ENCODE data around the gene SREK1. TPM values are rescaled to one million over a fixed set of nuclear protein-coding genes. Genes with fewer than 3 reads are reported as not detected.

Gene SREK1
- polyA plus RNA-seq, 2 of the 4 experiments (the other 2 are of a cell fraction), result 47.6 to 87.1 TPM

DNA sequence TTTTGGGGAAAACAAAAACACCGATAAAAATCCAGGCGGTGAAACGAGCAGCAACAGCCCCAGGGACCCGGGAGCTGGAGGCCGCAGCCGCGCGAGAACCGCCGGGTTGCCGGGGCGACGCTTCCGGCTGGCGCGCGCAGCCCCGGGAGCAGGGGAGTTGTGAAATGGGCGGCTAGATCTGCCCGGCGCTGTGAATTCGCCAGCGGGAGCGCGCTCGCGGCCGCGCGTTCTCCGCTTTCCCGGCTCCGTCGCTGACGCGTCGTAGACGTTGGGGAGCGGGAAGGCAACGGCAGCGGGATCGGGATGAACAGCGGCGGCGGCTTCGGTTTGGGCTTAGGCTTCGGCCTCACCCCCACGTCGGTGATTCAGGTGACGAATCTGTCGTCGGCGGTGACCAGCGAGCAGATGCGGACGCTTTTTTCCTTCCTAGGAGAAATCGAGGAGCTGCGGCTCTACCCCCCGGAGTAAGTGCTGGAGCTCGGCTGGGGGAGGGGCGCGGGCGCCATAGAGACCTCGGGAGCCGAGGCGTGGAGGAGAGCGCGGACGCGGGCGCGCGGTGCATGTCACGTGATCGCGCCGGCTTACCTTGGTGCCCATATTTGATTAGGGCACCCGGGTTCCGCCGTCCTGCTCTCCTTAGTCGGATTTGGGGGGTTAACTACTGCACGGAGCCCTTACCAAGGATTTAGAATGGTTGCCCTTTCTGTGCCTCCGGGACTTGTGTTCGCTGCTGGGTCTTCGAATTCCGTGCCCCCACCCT, at the start of gene SREK1 (continued):
- TF ChIP-seq, protein P1, sequence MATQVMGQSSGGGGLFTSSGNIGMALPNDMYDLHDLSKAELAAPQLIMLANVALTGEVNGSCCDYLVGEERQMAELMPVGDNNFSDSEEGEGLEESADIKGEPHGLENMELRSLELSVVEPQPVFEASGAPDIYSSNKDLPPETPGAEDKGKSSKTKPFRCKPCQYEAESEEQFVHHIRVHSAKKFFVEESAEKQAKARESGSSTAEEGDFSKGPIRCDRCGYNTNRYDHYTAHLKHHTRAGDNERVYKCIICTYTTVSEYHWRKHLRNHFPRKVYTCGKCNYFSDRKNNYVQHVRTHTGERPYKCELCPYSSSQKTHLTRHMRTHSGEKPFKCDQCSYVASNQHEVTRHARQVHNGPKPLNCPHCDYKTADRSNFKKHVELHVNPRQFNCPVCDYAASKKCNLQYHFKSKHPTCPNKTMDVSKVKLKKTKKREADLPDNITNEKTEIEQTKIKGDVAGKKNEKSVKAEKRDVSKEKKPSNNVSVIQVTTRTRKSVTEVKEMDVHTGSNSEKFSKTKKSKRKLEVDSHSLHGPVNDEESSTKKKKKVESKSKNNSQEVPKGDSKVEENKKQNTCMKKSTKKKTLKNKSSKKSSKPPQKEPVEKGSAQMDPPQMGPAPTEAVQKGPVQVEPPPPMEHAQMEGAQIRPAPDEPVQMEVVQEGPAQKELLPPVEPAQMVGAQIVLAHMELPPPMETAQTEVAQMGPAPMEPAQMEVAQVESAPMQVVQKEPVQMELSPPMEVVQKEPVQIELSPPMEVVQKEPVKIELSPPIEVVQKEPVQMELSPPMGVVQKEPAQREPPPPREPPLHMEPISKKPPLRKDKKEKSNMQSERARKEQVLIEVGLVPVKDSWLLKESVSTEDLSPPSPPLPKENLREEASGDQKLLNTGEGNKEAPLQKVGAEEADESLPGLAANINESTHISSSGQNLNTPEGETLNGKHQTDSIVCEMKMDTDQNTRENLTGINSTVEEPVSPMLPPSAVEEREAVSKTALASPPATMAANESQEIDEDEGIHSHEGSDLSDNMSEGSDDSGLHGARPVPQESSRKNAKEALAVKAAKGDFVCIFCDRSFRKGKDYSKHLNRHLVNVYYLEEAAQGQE (IDR thresholded peaks at IDR 0.05), result peak; percentile 88
- TF ChIP-seq MAZ (IDR thresholded peaks at IDR 0.05; ENCODE audit: borderline replicate concordance, low read depth, low read length) (no peak), POLR2AphosphoS2 (conservative IDR thresholded peaks at IDR 0.05; ENCODE audit: low read length) (no peak), EHF (CRISPR knock-in tag; IDR thresholded peaks at IDR 0.05) (no peak), RNF2 (IDR thresholded peaks at IDR 0.05; ENCODE audit: borderline replicate concordance, low read depth) (no peak), BHLHE40 (IDR thresholded peaks at IDR 0.05; ENCODE audit: low read depth, low read length) (no peak), CHD4 (IDR thresholded peaks at IDR 0.05; ENCODE audit: borderline replicate concordance) (no peak), POLR2A (IDR thresholded peaks at IDR 0.05; ENCODE audit: low read length) (peak; percentile 80), SMC3 (IDR thresholded peaks at IDR 0.05) (no peak; the same call in 2 of the 3 replicates), CBX8 (IDR thresholded peaks at IDR 0.05) (no peak), HDAC2 (IDR thresholded peaks at IDR 0.05) (no peak), EP300 (IDR thresholded peaks at IDR 0.05) (no peak), HEYL (CRISPR knock-in tag; IDR thresholded peaks at IDR 0.05) (no peak), RFX5 (IDR thresholded peaks at IDR 0.05) (no peak; the same call in 1 of the 2 replicates), ZC3H11A (IDR thresholded peaks at IDR 0.05) (no peak), HOXB5 (CRISPR knock-in tag; IDR thresholded peaks at IDR 0.05) (peak; percentile 78), KDM5A (IDR thresholded peaks at IDR 0.05) (no peak), MAFK (IDR thresholded peaks at IDR 0.05; ENCODE audit: partially characterized antibody) (no peak), EHMT2 (IDR thresholded peaks at IDR 0.05; ENCODE audit: low read depth) (no peak)
- TF ChIP-seq, protein P2, sequence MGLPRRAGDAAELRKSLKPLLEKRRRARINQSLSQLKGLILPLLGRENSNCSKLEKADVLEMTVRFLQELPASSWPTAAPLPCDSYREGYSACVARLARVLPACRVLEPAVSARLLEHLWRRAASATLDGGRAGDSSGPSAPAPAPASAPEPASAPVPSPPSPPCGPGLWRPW (IDR thresholded peaks at IDR 0.05), result no peak
- TF ChIP-seq, protein P3, sequence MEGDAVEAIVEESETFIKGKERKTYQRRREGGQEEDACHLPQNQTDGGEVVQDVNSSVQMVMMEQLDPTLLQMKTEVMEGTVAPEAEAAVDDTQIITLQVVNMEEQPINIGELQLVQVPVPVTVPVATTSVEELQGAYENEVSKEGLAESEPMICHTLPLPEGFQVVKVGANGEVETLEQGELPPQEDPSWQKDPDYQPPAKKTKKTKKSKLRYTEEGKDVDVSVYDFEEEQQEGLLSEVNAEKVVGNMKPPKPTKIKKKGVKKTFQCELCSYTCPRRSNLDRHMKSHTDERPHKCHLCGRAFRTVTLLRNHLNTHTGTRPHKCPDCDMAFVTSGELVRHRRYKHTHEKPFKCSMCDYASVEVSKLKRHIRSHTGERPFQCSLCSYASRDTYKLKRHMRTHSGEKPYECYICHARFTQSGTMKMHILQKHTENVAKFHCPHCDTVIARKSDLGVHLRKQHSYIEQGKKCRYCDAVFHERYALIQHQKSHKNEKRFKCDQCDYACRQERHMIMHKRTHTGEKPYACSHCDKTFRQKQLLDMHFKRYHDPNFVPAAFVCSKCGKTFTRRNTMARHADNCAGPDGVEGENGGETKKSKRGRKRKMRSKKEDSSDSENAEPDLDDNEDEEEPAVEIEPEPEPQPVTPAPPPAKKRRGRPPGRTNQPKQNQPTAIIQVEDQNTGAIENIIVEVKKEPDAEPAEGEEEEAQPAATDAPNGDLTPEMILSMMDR (IDR thresholded peaks at IDR 0.05), result no peak
- TF ChIP-seq, protein P4, sequence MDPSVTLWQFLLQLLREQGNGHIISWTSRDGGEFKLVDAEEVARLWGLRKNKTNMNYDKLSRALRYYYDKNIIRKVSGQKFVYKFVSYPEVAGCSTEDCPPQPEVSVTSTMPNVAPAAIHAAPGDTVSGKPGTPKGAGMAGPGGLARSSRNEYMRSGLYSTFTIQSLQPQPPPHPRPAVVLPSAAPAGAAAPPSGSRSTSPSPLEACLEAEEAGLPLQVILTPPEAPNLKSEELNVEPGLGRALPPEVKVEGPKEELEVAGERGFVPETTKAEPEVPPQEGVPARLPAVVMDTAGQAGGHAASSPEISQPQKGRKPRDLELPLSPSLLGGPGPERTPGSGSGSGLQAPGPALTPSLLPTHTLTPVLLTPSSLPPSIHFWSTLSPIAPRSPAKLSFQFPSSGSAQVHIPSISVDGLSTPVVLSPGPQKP (IDR thresholded peaks at IDR 0.05; ENCODE audit: low read depth, low read length), result peak; percentile 67; the same call in 1 of the 2 replicates
- TF ChIP-seq, protein P5, sequence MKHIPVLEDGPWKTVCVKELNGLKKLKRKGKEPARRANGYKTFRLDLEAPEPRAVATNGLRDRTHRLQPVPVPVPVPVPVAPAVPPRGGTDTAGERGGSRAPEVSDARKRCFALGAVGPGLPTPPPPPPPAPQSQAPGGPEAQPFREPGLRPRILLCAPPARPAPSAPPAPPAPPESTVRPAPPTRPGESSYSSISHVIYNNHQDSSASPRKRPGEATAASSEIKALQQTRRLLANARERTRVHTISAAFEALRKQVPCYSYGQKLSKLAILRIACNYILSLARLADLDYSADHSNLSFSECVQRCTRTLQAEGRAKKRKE (CRISPR knock-in tag; IDR thresholded peaks at IDR 0.05; ENCODE audit: low read depth), result 0 out of 2 replicates have a peak, but pooled peaks have one; percentile 35
- TF ChIP-seq, protein P6, sequence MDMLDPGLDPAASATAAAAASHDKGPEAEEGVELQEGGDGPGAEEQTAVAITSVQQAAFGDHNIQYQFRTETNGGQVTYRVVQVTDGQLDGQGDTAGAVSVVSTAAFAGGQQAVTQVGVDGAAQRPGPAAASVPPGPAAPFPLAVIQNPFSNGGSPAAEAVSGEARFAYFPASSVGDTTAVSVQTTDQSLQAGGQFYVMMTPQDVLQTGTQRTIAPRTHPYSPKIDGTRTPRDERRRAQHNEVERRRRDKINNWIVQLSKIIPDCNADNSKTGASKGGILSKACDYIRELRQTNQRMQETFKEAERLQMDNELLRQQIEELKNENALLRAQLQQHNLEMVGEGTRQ (IDR thresholded peaks at IDR 0.05), result peak; percentile 95
- TF ChIP-seq, protein P7, sequence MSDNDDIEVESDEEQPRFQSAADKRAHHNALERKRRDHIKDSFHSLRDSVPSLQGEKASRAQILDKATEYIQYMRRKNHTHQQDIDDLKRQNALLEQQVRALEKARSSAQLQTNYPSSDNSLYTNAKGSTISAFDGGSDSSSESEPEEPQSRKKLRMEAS (IDR thresholded peaks at IDR 0.05), result peak; percentile 84
